Stimulated activated CD4-positive, alpha-beta T cell treated with anti-CD3 and anti-CD28 coated beads, Interleukin-4, amount 100 ng/mL, for 24 hours (primary cell): ENCODE data around the gene PRDM16.

Experiments used
- DNase-seq: peaks from one replicate; pipeline ENCODE4 v3.0.0-alpha.2; 2020

The PRDM16 gene

GRCh38 chr1:3292868-3293562 is 224.0 kb downstream of the PRDM16 start:
- DNase-seq, result no peak

GRCh38 chr1:3293563-3294080 is 224.6 kb downstream of the PRDM16 start:
- no peak for DNase-seq

- no peak for DNase-seq
Observed at GRCh38 chr1:3294450-3294849, 225.4 kb downstream of the PRDM16 start.

GRCh38 chr1:3295846-3296245 is 226.8 kb downstream of the PRDM16 start:
- no peak for DNase-seq

GRCh38 chr1:3296326-3296725 is 227.3 kb downstream of the PRDM16 start:
- DNase-seq, result no peak

- DNase-seq, result no peak
Observed at GRCh38 chr1:3296826-3297225, 227.8 kb downstream of the PRDM16 start.

GRCh38 chr1:3297756-3298155 is 228.8 kb downstream of the PRDM16 start:
- DNase-seq, result no peak

GRCh38 chr1:3298197-3298596 is 229.2 kb downstream of the PRDM16 start:
- no peak for DNase-seq

GRCh38 chr1:3304246-3304645 is 235.2 kb downstream of the PRDM16 start:
- DNase-seq, result no peak

GRCh38 chr1:3304692-3305091 is 235.7 kb downstream of the PRDM16 start:
- no peak for DNase-seq

- no peak for DNase-seq
Observed at GRCh38 chr1:3305156-3305555, 236.2 kb downstream of the PRDM16 start.

GRCh38 chr1:3306583-3307291 is 237.7 kb downstream of the PRDM16 start:
- DNase-seq, result no peak

- DNase-seq, result no peak
Observed at GRCh38 chr1:3307359-3307758, 238.4 kb downstream of the PRDM16 start.

- DNase-seq, result no peak
Observed at GRCh38 chr1:3308053-3308452, 239.1 kb downstream of the PRDM16 start.

GRCh38 chr1:3310718-3311400 is 241.9 kb downstream of the PRDM16 start:
- no peak for DNase-seq

GRCh38 chr1:3311711-3312110 is 242.7 kb downstream of the PRDM16 start:
- no peak for DNase-seq

GRCh38 chr1:3312310-3312897 is 243.4 kb downstream of the PRDM16 start:
- no peak for DNase-seq

- peak; percentile 52 for DNase-seq
Observed at GRCh38 chr1:3312898-3313575, 244.0 kb downstream of the PRDM16 start.

- DNase-seq, result no peak
Observed at GRCh38 chr1:3313576-3313950, 244.6 kb downstream of the PRDM16 start.

GRCh38 chr1:3314491-3315381 is 245.7 kb downstream of the PRDM16 start:
- no peak for DNase-seq

GRCh38 chr1:3315399-3316339 is 246.7 kb downstream of the PRDM16 start:
- DNase-seq, result no peak
